GM12878 (cell line): ENCODE data around the gene POLE2. TPM values are rescaled to one million over a fixed set of nuclear protein-coding genes. Genes with fewer than 3 reads are reported as not detected.
A peak's percentile ranks its signal among the peaks of the same experiment; 100 is the strongest.

Experiments used
- ATAC-seq: fragments of 200-7000 bp; cut with Tn5 transposase; 3 replicates; pipeline ENCODE4 v1.9.1; 2020; ENCODE audit warnings: mild to moderate bottlenecking, moderate library complexity
- BruUV-seq: library from RNA; stranded (reverse); fragments of 400-500 nt; replicated peaks from 2 replicates; lab custom pipeline; 2021; lab: Mats Ljungman, UMichigan
- CTCF ChIA-PET: fragments of 300-600 bp; sonication (Branson Sonifier 250); formaldehyde crosslinking; extraction: SDS; loops from one replicate; lab custom pipeline; 2021; ENCODE audit warnings: inconsistent platforms; lab: Yijun Ruan, JAX
- POLR2A ChIA-PET: fragments of 350-600 bp; formaldehyde crosslinking; extraction: SDS; loops from one replicate; lab custom pipeline; 2021; ENCODE audit warnings: inconsistent platforms; lab: Charles Lee
- RAD21 ChIA-PET: fragments of 300-600 bp; sonication (Branson Sonifier 250); formaldehyde crosslinking; loops from one replicate; lab custom pipeline; 2023; ENCODE audit warnings: antibody characterized with exemption; ENCODE audit not compliant: unreplicated experiment; lab: Charles Lee
- SMC1A ChIA-PET: fragments of 300-600 bp; sonication (Branson Sonifier 250); formaldehyde crosslinking; loops from one replicate; lab custom pipeline; 2023; ENCODE audit not compliant: unreplicated experiment, uncharacterized antibody; lab: Charles Lee
- DNase-seq: peaks from one replicate; pipeline ENCODE4 v3.0.0-alpha.2; 2011; ENCODE audit warnings: low read depth, low spot score
- FAIRE-seq: peaks from 3 replicates; lab custom pipeline; 2011; peaks lifted over from hg19 to GRCh38; lab: Jason Lieb, UNC
- H2AFZ ChIP-seq: 2 replicates; pipeline ENCODE4 v1.6.0; 2011; ENCODE audit warnings: low read depth, low read length, control low read depth; ENCODE audit not compliant: control insufficient read depth
- H3K27ac ChIP-seq: 2 replicates; pipeline ENCODE4 v1.5.1; 2011; ENCODE audit warnings: control low read depth; ENCODE audit not compliant: control insufficient read depth, insufficient read depth
- H3K27me3 ChIP-seq, 2 experiments: replicated peaks in 1 of 2; 2 replicates each; pipeline versions ENCODE4 v1.6.0 to v1.6.1; 2011; ENCODE audit warnings: low read length in 1 of 2; ENCODE audit not compliant: control insufficient read depth in 2 of 2, insufficient read depth in 2 of 2
- H3K36me3 ChIP-seq, 2 experiments: 2 replicates each; pipeline ENCODE4 v1.5.1; 2011; ENCODE audit warnings: low read length in 1 of 2; ENCODE audit not compliant: control insufficient read depth in 2 of 2, insufficient read depth in 2 of 2
- H3K4me1 ChIP-seq: 2 replicates; pipeline ENCODE4 v1.6.1; 2011; ENCODE audit warnings: mild to moderate bottlenecking, low read length, moderate library complexity, mixed read lengths; ENCODE audit not compliant: control insufficient read depth, insufficient read depth
- H3K4me2 ChIP-seq: 2 replicates; pipeline ENCODE4 v1.6.0; 2011; ENCODE audit warnings: control low read depth; ENCODE audit not compliant: control insufficient read depth, insufficient read depth
- H3K4me3 ChIP-seq: fragments of 200-600 bp; sonication (generic); 2 replicates; pipeline ENCODE4 v1.5.1; 2016
- H3K79me2 ChIP-seq: 2 replicates; pipeline ENCODE4 v1.6.0; 2011; ENCODE audit warnings: low read length; ENCODE audit not compliant: control insufficient read depth, insufficient read depth
- H3K9ac ChIP-seq: 2 replicates; pipeline ENCODE4 v1.8.0; 2011; ENCODE audit warnings: low read length, control low read depth, mixed read lengths; ENCODE audit not compliant: control insufficient read depth, insufficient read depth
- H3K9me3 ChIP-seq: replicated peaks from 3 replicates; pipeline ENCODE4 v1.5.1; 2011; ENCODE audit warnings: mild to moderate bottlenecking, low read length; ENCODE audit not compliant: control insufficient read depth, insufficient read depth
- H4K20me1 ChIP-seq: 2 replicates; pipeline ENCODE4 v1.6.0; 2011; ENCODE audit not compliant: control insufficient read depth, insufficient read depth
- ASH2L ChIP-seq: fragments of 300-600, 200-600 bp; sonication (generic); IDR thresholded peaks from 2 replicates; pipeline ENCODE4 v1.6.1; 2017; ENCODE audit warnings: low read depth, mild to moderate bottlenecking, borderline replicate concordance
- ATF3 ChIP-seq: IDR thresholded peaks from 2 replicates; pipeline ENCODE4 v1.6.1; 2011; ENCODE audit warnings: low read depth, mild to moderate bottlenecking, low read length, moderate library complexity, borderline replicate concordance; ENCODE audit errors: extremely low read depth
- CBFB ChIP-seq: IDR thresholded peaks from 2 replicates; pipeline ENCODE4 v1.6.1; 2016; ENCODE audit warnings: antibody characterized with exemption, low read depth
- CBX3 ChIP-seq: fragments of 200-600 bp; sonication (generic); IDR thresholded peaks from 2 replicates; pipeline ENCODE4 v1.6.1; 2016; ENCODE audit warnings: low read depth, borderline replicate concordance
- CREB1 ChIP-seq: IDR thresholded peaks from 2 replicates; pipeline ENCODE4 v1.6.1; 2012; ENCODE audit warnings: low read depth, mild to moderate bottlenecking, inconsistent platforms
- IKZF1 ChIP-seq: fragments of 450-650 bp; conservative IDR thresholded peaks from 2 replicates; pipeline ENCODE4 v1.6.1; 2017; ENCODE audit warnings: antibody characterized with exemption, mild to moderate bottlenecking
- KLF5 ChIP-seq: fragments of 450-650 bp; IDR thresholded peaks from 2 replicates; pipeline ENCODE4 v1.6.1; 2014; ENCODE audit warnings: mild to moderate bottlenecking; ENCODE audit not compliant: partially characterized antibody
- LARP7 ChIP-seq: fragments of 450-650 bp; IDR thresholded peaks from 2 replicates; pipeline ENCODE4 v1.6.1; 2017; ENCODE audit warnings: mild to moderate bottlenecking
- NR2C2 ChIP-seq: IDR thresholded peaks from 2 replicates; pipeline ENCODE4 v1.6.1; 2011; ENCODE audit warnings: borderline replicate concordance, low read depth; ENCODE audit not compliant: control insufficient read depth, insufficient read length
- RAD51 ChIP-seq: fragments of 450-650 bp; IDR thresholded peaks from 2 replicates; pipeline ENCODE4 v1.6.1; 2016; ENCODE audit warnings: moderate library complexity, mild to moderate bottlenecking, inconsistent platforms
- RCOR1 ChIP-seq: conservative IDR thresholded peaks from 2 replicates; pipeline ENCODE4 v1.6.1; 2012; ENCODE audit warnings: low read depth, low read length, improper control_type of control experiment
- YY1 ChIP-seq: IDR thresholded peaks from 2 replicates; pipeline ENCODE4 v1.6.1; 2011; ENCODE audit warnings: low read depth, mild to moderate bottlenecking, low read length
- WGBS: methylation state at CpG from one replicate; pipeline ENCODE4 v1.1.6; 2016; ENCODE audit warnings: low lambda C conversion rate; ENCODE audit not compliant: insufficient replicate concordance, insufficient coverage; ENCODE audit errors: missing lambda C conversion rate; 5-methylcytosine and 5-hydroxymethylcytosine counted together
- in situ Hi-C: fragments of 300-500 bp; cut with MboI; formaldehyde crosslinking; loops from 9 replicates; pipeline ENCODE4 v1.14.3; 2018; ENCODE audit warnings: mixed read lengths
- intact Hi-C: fragments of 100-400 bp; cut with micrococcal nuclease; formaldehyde crosslinking; loops from one replicate; pipeline ENCODE4 v1.14.2; 2022; ENCODE audit not compliant: unreplicated experiment
- polyA plus RNA-seq, 11 experiments: library from polyadenylated mRNA; depleted of rRNA in 4 of 11; unstranded in 6 of 11; stranded (reverse) in 5 of 11; fragments of >200 nt; fragmentation: Nextera tagmentation in 4 of 11; fragmentation: Illumina TruSeq in 1 of 11; extraction: Ambion mirVana in 4 of 11; extraction: Trizol in 1 of 11; gene quantifications; 1 replicate in 1 of 11; 2 replicates in 10 of 11; pipeline versions ENCODE4 v1.2.1 to v1.2.3, GENCODE V29; 2011 to 2016; ENCODE audit warnings: inconsistent platforms in 2 of 11, missing spikeins in 2 of 11, low read depth in 1 of 11
- total RNA-seq, 4 experiments: library from RNA; depleted of rRNA in 3 of 4; stranded (reverse); fragments of >200 nt in 3 of 4; fragmentation: Illumina TruSeq in 1 of 4; extraction: Trizol in 1 of 4; gene quantifications; 2 replicates each; pipeline versions ENCODE4 v1.2.1 to v1.2.3, GENCODE V29; 2013 to 2021
- TF ChIP-seq, protein P1 (sequence below): fragments of 450-650 bp; formaldehyde crosslinking; IDR thresholded peaks from 2 replicates; pipeline ENCODE4 v1.4.0; 2020; ENCODE audit warnings: mild to moderate bottlenecking, moderate library complexity

The POLE2 gene
- total and polyA plus RNA-seq, 10 of the 15 experiments (the other 5 are each of a cell fraction or from before 2014, with no cell fraction given) = 22.0 to 45.6 (median 38.8) TPM

DNA sequence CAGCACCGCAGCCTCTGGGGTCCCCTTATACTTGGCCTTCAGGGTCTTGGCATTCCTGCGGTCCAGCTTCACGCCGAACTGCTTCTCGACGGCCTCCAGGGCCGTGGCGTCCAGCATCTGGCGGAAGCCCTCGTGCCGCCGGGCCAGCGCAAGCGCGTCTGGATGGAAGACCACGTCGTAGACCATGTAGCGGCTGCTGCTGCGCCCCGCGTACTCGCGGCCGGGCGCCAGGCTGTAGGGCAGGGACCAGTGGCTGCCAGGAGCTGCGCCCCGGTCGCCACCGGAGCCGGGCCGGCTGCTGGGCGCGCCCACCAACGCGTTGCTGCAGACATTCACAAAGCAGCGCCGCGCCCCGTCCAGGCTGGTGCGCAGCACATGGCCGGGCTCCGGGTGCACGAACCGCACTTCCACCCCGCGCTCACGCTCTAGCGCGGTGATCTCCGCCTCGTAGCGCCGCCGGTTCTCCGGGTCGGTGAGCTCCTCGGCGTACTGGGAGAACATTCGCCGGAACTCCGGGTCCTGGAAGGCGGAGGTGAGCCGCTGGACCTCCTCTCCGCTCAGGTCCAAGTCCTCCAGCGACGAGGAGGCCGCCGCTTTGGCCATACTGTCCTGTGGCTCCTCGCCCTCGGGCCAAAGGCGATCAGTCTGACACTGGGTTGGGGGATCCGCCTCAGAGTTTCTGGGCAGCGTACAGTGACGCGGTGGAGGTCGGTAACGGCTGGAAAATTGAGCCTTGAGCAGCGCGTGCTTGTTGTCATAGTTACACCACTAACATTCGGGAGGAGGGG is 53.3 kb downstream of the POLE2 start, which contains the start of gene DNAAF2 (continued):
- TF ChIP-seq ATF3 = no peak
- TF ChIP-seq NR2C2 = no peak
- TF ChIP-seq KLF5 = no peak
- peak; percentile 93 for TF ChIP-seq IKZF1
- TF ChIP-seq YY1 = no peak

DNA sequence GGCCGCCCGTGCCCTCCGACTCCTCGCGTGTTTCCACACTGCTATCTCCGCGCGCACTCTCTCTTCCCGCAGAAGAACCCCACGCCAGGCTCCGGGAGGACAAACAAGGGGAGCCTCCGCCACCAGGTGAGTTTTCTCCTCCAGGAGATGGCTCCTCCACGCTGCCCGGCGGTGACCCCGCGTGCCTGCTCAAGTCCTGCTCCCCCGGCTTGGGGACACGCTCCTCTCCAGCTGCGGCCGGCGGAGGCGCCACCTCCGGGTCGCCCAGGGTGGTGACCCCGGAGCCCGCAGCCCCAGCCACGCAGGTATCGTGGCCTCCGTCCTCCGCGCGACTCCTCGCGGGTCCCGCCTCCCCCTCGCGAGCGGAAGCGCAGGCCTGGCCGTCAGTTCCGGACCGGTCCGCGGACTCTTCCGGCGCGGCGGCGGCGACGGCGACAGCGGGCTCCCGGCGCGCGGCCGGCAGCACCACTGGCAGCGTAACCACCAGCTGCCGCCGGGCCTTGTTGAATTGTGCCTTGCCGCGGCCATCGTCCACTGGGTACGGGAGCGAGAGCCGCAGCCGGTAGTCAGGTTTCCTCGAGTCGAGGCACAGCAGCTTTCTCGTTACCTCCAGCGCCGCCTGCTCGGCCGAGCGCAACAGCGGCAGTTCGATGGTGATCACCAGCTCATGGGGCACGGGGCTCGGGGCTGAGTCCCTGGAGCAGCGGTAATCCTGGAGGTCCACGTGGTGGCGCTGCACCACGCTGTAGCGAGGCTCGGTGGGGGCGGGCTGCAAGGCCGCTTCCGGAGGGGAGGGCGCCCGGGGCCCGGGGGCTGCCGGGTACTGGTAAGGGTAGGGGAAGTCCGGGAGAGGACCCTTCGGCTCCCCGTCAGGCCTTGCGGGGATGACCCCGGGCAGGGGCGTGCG is 54.1 kb downstream of the POLE2 start:
- no TSS peak for BruUV-seq
- WGBS = 1% methylated on average over 87 of the region's 101 CpGs
- SMC1A ChIA-PET = interaction anchor here (0.5 to 2.1 kb wide), 14 partner anchors 10 to 471 kb away, joined by 3 to 12 read pairs (median 4); partner anchors contain the start of genes KLHDC1, MGAT2, NEMF and RPL36AL
- TF ChIP-seq CREB1 (peak; percentile 76; the same call in 1 of the 2 replicates), CBFB (peak; percentile 48), CBX3 (no peak), LARP7 (peak; percentile 87), RAD51 (no peak), ASH2L (peak; percentile 67; the same call in 1 of the 2 replicates), ATF3 (no peak), NR2C2 (no peak), RCOR1 (0 out of 2 replicates have a peak, but pooled peaks have one; percentile 37)
- TF ChIP-seq, protein P1, sequence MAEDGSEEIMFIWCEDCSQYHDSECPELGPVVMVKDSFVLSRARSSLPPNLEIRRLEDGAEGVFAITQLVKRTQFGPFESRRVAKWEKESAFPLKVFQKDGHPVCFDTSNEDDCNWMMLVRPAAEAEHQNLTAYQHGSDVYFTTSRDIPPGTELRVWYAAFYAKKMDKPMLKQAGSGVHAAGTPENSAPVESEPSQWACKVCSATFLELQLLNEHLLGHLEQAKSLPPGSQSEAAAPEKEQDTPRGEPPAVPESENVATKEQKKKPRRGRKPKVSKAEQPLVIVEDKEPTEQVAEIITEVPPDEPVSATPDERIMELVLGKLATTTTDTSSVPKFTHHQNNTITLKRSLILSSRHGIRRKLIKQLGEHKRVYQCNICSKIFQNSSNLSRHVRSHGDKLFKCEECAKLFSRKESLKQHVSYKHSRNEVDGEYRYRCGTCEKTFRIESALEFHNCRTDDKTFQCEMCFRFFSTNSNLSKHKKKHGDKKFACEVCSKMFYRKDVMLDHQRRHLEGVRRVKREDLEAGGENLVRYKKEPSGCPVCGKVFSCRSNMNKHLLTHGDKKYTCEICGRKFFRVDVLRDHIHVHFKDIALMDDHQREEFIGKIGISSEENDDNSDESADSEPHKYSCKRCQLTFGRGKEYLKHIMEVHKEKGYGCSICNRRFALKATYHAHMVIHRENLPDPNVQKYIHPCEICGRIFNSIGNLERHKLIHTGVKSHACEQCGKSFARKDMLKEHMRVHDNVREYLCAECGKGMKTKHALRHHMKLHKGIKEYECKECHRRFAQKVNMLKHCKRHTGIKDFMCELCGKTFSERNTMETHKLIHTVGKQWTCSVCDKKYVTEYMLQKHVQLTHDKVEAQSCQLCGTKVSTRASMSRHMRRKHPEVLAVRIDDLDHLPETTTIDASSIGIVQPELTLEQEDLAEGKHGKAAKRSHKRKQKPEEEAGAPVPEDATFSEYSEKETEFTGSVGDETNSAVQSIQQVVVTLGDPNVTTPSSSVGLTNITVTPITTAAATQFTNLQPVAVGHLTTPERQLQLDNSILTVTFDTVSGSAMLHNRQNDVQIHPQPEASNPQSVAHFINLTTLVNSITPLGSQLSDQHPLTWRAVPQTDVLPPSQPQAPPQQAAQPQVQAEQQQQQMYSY = no peak

More for the DNA sequence above, 54.1 kb downstream of the POLE2 start:
- ChIA-PET POLR2A (interaction anchor here (0.6 to 8.9 kb wide), 15 partner anchors 12 to 470 kb away, joined by 3 to 122 read pairs (median 5); partner anchors contain the start of genes KLHDC2, MGAT2, NEMF and POLE2), CTCF (interaction anchor here (0.6 to 2.7 kb wide), 34 partner anchors 10 to 901 kb away, joined by 3 to 17 read pairs (median 3); partner anchors contain the start of genes KLHDC2, LRR1, NEMF and RPL36AL), RAD21 (interaction anchor here (0.6 to 6.3 kb wide), 22 partner anchors 11 to 687 kb away, joined by 3 to 82 read pairs (median 4); partner anchors contain the start of genes KLHDC2, LRR1, MGAT2 and NEMF)
- peaks cover 6% of the 10 kb centered on the region; the same call in 1 of the 2 replicates for H3K4me1 ChIP-seq
- in situ Hi-C loops (loop anchor here (10.0 kb wide), 1 partner anchor 481 kb away; the partner anchor contains the start of gene VCPKMT), intact Hi-C loops (loop anchor here (1.0 to 5.0 kb wide), 8 partner anchors 37 to 898 kb away; partner anchors contain the start of genes KLHDC2, MAP4K5, NEMF and POLE2)
- peak; percentile 78 for DNase-seq
- H3K4me3 ChIP-seq = peak overlapping the region; percentile 99
- peak overlapping the region; percentile 97 for H3K9ac ChIP-seq
- peak overlapping the region; percentile 83 for H2AFZ ChIP-seq
- H3K27ac ChIP-seq = peak overlapping the region; percentile 85
- peaks cover 86% of the 10 kb centered on the region for H3K79me2 ChIP-seq
- peak overlapping the region; percentile 97 for H3K4me2 ChIP-seq
- no peaks in the 10 kb centered on the region; the same call in 2 of the 3 replicates for H3K9me3 ChIP-seq
- peak; percentile 82 for ATAC-seq
- H3K27me3 ChIP-seq = no peaks in the 10 kb centered on the region
- H4K20me1 ChIP-seq = no peaks in the 10 kb centered on the region
- H3K36me3 ChIP-seq = peaks cover 0 to 7% of the 10 kb centered on the region in 2 experiments; a peak in 2 of 4 replicates
- no peak for FAIRE-seq
